Activated naive CD4-positive, alpha-beta T cell treated with anti-CD3 and anti-CD28 coated beads, Interleukin-2, amount 50 U/mL, for 24 hours (primary cell): ENCODE data around the gene SIK3.
A peak's percentile ranks its signal among the peaks of the same experiment; 100 is the strongest.

ENCODE experiments used
- H3K27ac Mint-ChIP-seq: one replicate; pipeline ENCODE4 v1.8.0; 2021; ENCODE audit warnings: mild to moderate bottlenecking, mixed read lengths
- H3K27me3 Mint-ChIP-seq: one replicate; pipeline ENCODE4 v1.8.0; 2021; ENCODE audit warnings: mixed read lengths
- H3K36me3 Mint-ChIP-seq: one replicate; pipeline ENCODE4 v1.8.0; 2021; ENCODE audit warnings: mixed read lengths
- H3K4me1 Mint-ChIP-seq: one replicate; pipeline ENCODE4 v1.8.0; 2021; ENCODE audit warnings: mixed read lengths
- H3K4me3 Mint-ChIP-seq: one replicate; pipeline ENCODE4 v1.8.0; 2021; ENCODE audit warnings: mild to moderate bottlenecking, mixed read lengths
- H3K9me3 Mint-ChIP-seq: one replicate; pipeline ENCODE4 v1.8.0; 2021; ENCODE audit warnings: mixed read lengths

Gene SIK3

GRCh38 chr11:116864531-116864930 lies 233.7 kb downstream of the SIK3 start:
- Mint-ChIP-seq H3K4me3 (no peak overlapping the region), H3K4me1 (no peaks in the 10 kb centered on the region), H3K9me3 (no peaks in the 10 kb centered on the region), H3K27me3 (no peaks in the 10 kb centered on the region), H3K27ac (no peak overlapping the region), H3K36me3 (peaks cover 19% of the 10 kb centered on the region)

- H3K36me3 Mint-ChIP-seq = peaks cover 18% of the 10 kb centered on the region
- H3K27me3 Mint-ChIP-seq = no peaks in the 10 kb centered on the region
Observed at GRCh38 chr11:116862951-116863350, 235.3 kb downstream of the SIK3 start.

GRCh38 chr11:116862185-116862584 lies 236.0 kb downstream of the SIK3 start:
- Mint-ChIP-seq H3K36me3 (peaks cover 15% of the 10 kb centered on the region), H3K27me3 (no peaks in the 10 kb centered on the region), H3K27ac (no peak overlapping the region), H3K9me3 (no peaks in the 10 kb centered on the region), H3K4me1 (peaks cover 1% of the 10 kb centered on the region), H3K4me3 (no peak overlapping the region)

More at GRCh38 chr11:116862951-116863350, 235.3 kb downstream of the SIK3 start:
- Mint-ChIP-seq H3K27ac (no peak overlapping the region), H3K9me3 (no peaks in the 10 kb centered on the region), H3K4me3 (no peak overlapping the region), H3K4me1 (no peaks in the 10 kb centered on the region)

GRCh38 chr11:116861539-116861938 lies 236.7 kb downstream of the SIK3 start:
- Mint-ChIP-seq H3K36me3 (peaks cover 15% of the 10 kb centered on the region), H3K9me3 (no peaks in the 10 kb centered on the region), H3K4me3 (no peak overlapping the region), H3K4me1 (peaks cover 8% of the 10 kb centered on the region), H3K27ac (no peak overlapping the region), H3K27me3 (no peaks in the 10 kb centered on the region)

- H3K27me3 Mint-ChIP-seq = no peaks in the 10 kb centered on the region
- no peaks in the 10 kb centered on the region for H3K9me3 Mint-ChIP-seq
- no peak overlapping the region for H3K27ac Mint-ChIP-seq
- H3K36me3 Mint-ChIP-seq = peaks cover 13% of the 10 kb centered on the region
- peaks cover 20% of the 10 kb centered on the region for H3K4me1 Mint-ChIP-seq
- H3K4me3 Mint-ChIP-seq = no peak overlapping the region
Observed at GRCh38 chr11:116860303-116860702, 237.9 kb downstream of the SIK3 start.

- Mint-ChIP-seq H3K36me3 (peaks cover 14% of the 10 kb centered on the region), H3K4me3 (no peak overlapping the region), H3K9me3 (no peaks in the 10 kb centered on the region), H3K27me3 (no peaks in the 10 kb centered on the region), H3K4me1 (peaks cover 28% of the 10 kb centered on the region), H3K27ac (no peak overlapping the region)
Observed at GRCh38 chr11:116859175-116859574, 239.1 kb downstream of the SIK3 start.

GRCh38 chr11:116857936-116858335 lies 240.3 kb downstream of the SIK3 start:
- peaks cover 40% of the 10 kb centered on the region for H3K4me1 Mint-ChIP-seq
- H3K9me3 Mint-ChIP-seq = no peaks in the 10 kb centered on the region
- peaks cover 11% of the 10 kb centered on the region for H3K36me3 Mint-ChIP-seq
- H3K27me3 Mint-ChIP-seq = no peaks in the 10 kb centered on the region
- H3K4me3 Mint-ChIP-seq = no peak overlapping the region
- H3K27ac Mint-ChIP-seq = no peak overlapping the region

GRCh38 chr11:116857316-116857715 lies 240.9 kb downstream of the SIK3 start:
- Mint-ChIP-seq H3K27ac (no peak overlapping the region), H3K4me1 (peaks cover 46% of the 10 kb centered on the region), H3K4me3 (no peak overlapping the region), H3K36me3 (peaks cover 11% of the 10 kb centered on the region), H3K9me3 (no peaks in the 10 kb centered on the region), H3K27me3 (no peaks in the 10 kb centered on the region)

- H3K4me3 Mint-ChIP-seq = no peak overlapping the region
- H3K36me3 Mint-ChIP-seq = peaks cover 7% of the 10 kb centered on the region
- peaks cover 55% of the 10 kb centered on the region for H3K4me1 Mint-ChIP-seq
- no peaks in the 10 kb centered on the region for H3K9me3 Mint-ChIP-seq
- H3K27me3 Mint-ChIP-seq = no peaks in the 10 kb centered on the region
- peak overlapping the region; percentile 48 for H3K27ac Mint-ChIP-seq
Observed at GRCh38 chr11:116856423-116856822, 241.8 kb downstream of the SIK3 start.

- peak overlapping the region; percentile 77 for H3K27ac Mint-ChIP-seq
- H3K4me1 Mint-ChIP-seq = peaks cover 61% of the 10 kb centered on the region
- H3K9me3 Mint-ChIP-seq = no peaks in the 10 kb centered on the region
- H3K4me3 Mint-ChIP-seq = peak overlapping the region; percentile 48
- H3K27me3 Mint-ChIP-seq = no peaks in the 10 kb centered on the region
- peaks cover 4% of the 10 kb centered on the region for H3K36me3 Mint-ChIP-seq
Observed at GRCh38 chr11:116855413-116855812, 242.8 kb downstream of the SIK3 start.

GRCh38 chr11:116853461-116854073 lies 244.7 kb downstream of the SIK3 start:
- Mint-ChIP-seq H3K4me3 (peak overlapping the region; percentile 54), H3K27ac (peak overlapping the region; percentile 61), H3K36me3 (peaks cover 8% of the 10 kb centered on the region), H3K27me3 (no peaks in the 10 kb centered on the region), H3K4me1 (peaks cover 71% of the 10 kb centered on the region), H3K9me3 (no peaks in the 10 kb centered on the region)

- H3K4me3 Mint-ChIP-seq = peak overlapping the region; percentile 54
- no peaks in the 10 kb centered on the region for H3K27me3 Mint-ChIP-seq
- H3K9me3 Mint-ChIP-seq = no peaks in the 10 kb centered on the region
- H3K27ac Mint-ChIP-seq = peak overlapping the region; percentile 81
- H3K36me3 Mint-ChIP-seq = peaks cover 8% of the 10 kb centered on the region
- peaks cover 71% of the 10 kb centered on the region for H3K4me1 Mint-ChIP-seq
Observed at GRCh38 chr11:116852261-116853031, 245.8 kb downstream of the SIK3 start.

GRCh38 chr11:116851626-116852025 lies 246.6 kb downstream of the SIK3 start:
- Mint-ChIP-seq H3K4me3 (peak overlapping the region; percentile 54), H3K27ac (no peak overlapping the region), H3K4me1 (peaks cover 64% of the 10 kb centered on the region), H3K36me3 (peaks cover 10% of the 10 kb centered on the region), H3K27me3 (no peaks in the 10 kb centered on the region), H3K9me3 (no peaks in the 10 kb centered on the region)

GRCh38 chr11:116849486-116849885 lies 248.7 kb downstream of the SIK3 start:
- no peaks in the 10 kb centered on the region for H3K9me3 Mint-ChIP-seq
- peaks cover 46% of the 10 kb centered on the region for H3K4me1 Mint-ChIP-seq
- H3K4me3 Mint-ChIP-seq = no peak overlapping the region
- H3K27me3 Mint-ChIP-seq = no peaks in the 10 kb centered on the region
- no peak overlapping the region for H3K27ac Mint-ChIP-seq
- H3K36me3 Mint-ChIP-seq = peaks cover 17% of the 10 kb centered on the region

GRCh38 chr11:116849060-116849459 lies 249.2 kb downstream of the SIK3 start:
- peaks cover 42% of the 10 kb centered on the region for H3K4me1 Mint-ChIP-seq
- no peaks in the 10 kb centered on the region for H3K9me3 Mint-ChIP-seq
- H3K27ac Mint-ChIP-seq = no peak overlapping the region
- H3K27me3 Mint-ChIP-seq = no peaks in the 10 kb centered on the region
- H3K36me3 Mint-ChIP-seq = peaks cover 17% of the 10 kb centered on the region
- H3K4me3 Mint-ChIP-seq = no peak overlapping the region

- no peak overlapping the region for H3K27ac Mint-ChIP-seq
- no peaks in the 10 kb centered on the region for H3K27me3 Mint-ChIP-seq
- no peaks in the 10 kb centered on the region for H3K9me3 Mint-ChIP-seq
- H3K4me1 Mint-ChIP-seq = peaks cover 28% of the 10 kb centered on the region
- peaks cover 19% of the 10 kb centered on the region for H3K36me3 Mint-ChIP-seq
- no peak overlapping the region for H3K4me3 Mint-ChIP-seq
Observed at GRCh38 chr11:116847612-116848011, 250.6 kb downstream of the SIK3 start.
